Esophagus muscularis mucosa (tissue), 4 donors: ENCODE data around the gene ERCC4.

Experiments
- EP300 ChIP-seq: sonication (generic); formaldehyde crosslinking; IDR thresholded peaks from one replicate; pipeline ENCODE4 v1.6.1; 2017; ENCODE audit warnings: antibody characterized with exemption
- POLR2A ChIP-seq: fragments of 450-650 bp; IDR thresholded peaks from one replicate; pipeline ENCODE4 v1.6.1; 2017; ENCODE audit warnings: antibody characterized with exemption, moderate library complexity, mild to moderate bottlenecking, low read depth
- POLR2AphosphoS5 ChIP-seq, 2 donors: sonication (generic); formaldehyde crosslinking; IDR thresholded peaks; one replicate each; pipeline ENCODE4 v1.6.1; 2017; ENCODE audit warnings: antibody characterized with exemption in 2 of 2
- TF ChIP-seq, protein P1 (sequence below), 3 experiments: fragments of 200-600 bp in 2 of 3; fragments of 450-650 bp in 1 of 3; sonication (generic) in 2 of 3; IDR thresholded peaks; one replicate each; pipeline ENCODE4 v1.5.1; 2017 to 2019; ENCODE audit warnings: antibody characterized with exemption in 3 of 3, mild to moderate bottlenecking in 2 of 3, moderate library complexity in 1 of 3

- TF ChIP-seq, protein P1, sequence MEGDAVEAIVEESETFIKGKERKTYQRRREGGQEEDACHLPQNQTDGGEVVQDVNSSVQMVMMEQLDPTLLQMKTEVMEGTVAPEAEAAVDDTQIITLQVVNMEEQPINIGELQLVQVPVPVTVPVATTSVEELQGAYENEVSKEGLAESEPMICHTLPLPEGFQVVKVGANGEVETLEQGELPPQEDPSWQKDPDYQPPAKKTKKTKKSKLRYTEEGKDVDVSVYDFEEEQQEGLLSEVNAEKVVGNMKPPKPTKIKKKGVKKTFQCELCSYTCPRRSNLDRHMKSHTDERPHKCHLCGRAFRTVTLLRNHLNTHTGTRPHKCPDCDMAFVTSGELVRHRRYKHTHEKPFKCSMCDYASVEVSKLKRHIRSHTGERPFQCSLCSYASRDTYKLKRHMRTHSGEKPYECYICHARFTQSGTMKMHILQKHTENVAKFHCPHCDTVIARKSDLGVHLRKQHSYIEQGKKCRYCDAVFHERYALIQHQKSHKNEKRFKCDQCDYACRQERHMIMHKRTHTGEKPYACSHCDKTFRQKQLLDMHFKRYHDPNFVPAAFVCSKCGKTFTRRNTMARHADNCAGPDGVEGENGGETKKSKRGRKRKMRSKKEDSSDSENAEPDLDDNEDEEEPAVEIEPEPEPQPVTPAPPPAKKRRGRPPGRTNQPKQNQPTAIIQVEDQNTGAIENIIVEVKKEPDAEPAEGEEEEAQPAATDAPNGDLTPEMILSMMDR (IDR thresholded peaks at IDR 0.05) = no peak
- TF ChIP-seq POLR2AphosphoS5 (IDR thresholded peaks at IDR 0.05) = no peak
- no peak for TF ChIP-seq POLR2A
- no peak for TF ChIP-seq EP300
Measured at GRCh38 chr16:13921328-13921727, 1.4 kb downstream of the ERCC4 start.
